SK-N-MC (cell line): ENCODE measurements around the gene DLX2.

Experiments used
- DNase-seq: peaks from one replicate; pipeline ENCODE4 v3.0.0-alpha.2; 2011; ENCODE audit warnings: low read depth, low spot score
- H3K27ac ChIP-seq: fragments of 200-600 bp; sonication (generic); 2 replicates; pipeline ENCODE4 v1.5.1; 2016; ENCODE audit warnings: mixed run types
- H3K36me3 ChIP-seq: fragments of 200-600 bp; sonication (generic); 2 replicates; pipeline ENCODE4 v1.6.1; 2017; ENCODE audit warnings: antibody characterized with exemption, low read length, mixed read lengths; ENCODE audit not compliant: insufficient read depth
- H3K4me3 ChIP-seq: fragments of 200-600 bp; sonication (generic); 2 replicates; pipeline ENCODE4 v1.5.1; 2016
- H3K9ac ChIP-seq: fragments of 200-600 bp; sonication (generic); 2 replicates; pipeline ENCODE4 v1.8.0; 2017; ENCODE audit warnings: mixed run types, mixed read lengths; ENCODE audit not compliant: insufficient read length
- H3K9me3 ChIP-seq: fragments of 200-600 bp; sonication (generic); 2 replicates; pipeline ENCODE4 v1.6.1; 2017; ENCODE audit warnings: low read depth, mild to moderate bottlenecking, antibody characterized with exemption, low read length, moderate library complexity, mixed read lengths
- EZH2 ChIP-seq: fragments of 200-600 bp; sonication (generic); IDR thresholded peaks from one replicate; pipeline ENCODE4 v1.6.1; 2017; ENCODE audit warnings: antibody characterized with exemption
- FOXP2 ChIP-seq: optimal IDR thresholded peaks from 2 replicates; pipeline ENCODE3; 2011; ENCODE audit warnings: mild to moderate bottlenecking, moderate library complexity; ENCODE audit not compliant: insufficient read depth; ENCODE audit errors: extremely low read length, control extremely low read depth
- POLR2AphosphoS5 ChIP-seq: IDR thresholded peaks from 2 replicates; pipeline ENCODE4 v1.6.1; 2012; ENCODE audit warnings: mild to moderate bottlenecking, low read depth, low read length, borderline replicate concordance

The DLX2 gene

DNA sequence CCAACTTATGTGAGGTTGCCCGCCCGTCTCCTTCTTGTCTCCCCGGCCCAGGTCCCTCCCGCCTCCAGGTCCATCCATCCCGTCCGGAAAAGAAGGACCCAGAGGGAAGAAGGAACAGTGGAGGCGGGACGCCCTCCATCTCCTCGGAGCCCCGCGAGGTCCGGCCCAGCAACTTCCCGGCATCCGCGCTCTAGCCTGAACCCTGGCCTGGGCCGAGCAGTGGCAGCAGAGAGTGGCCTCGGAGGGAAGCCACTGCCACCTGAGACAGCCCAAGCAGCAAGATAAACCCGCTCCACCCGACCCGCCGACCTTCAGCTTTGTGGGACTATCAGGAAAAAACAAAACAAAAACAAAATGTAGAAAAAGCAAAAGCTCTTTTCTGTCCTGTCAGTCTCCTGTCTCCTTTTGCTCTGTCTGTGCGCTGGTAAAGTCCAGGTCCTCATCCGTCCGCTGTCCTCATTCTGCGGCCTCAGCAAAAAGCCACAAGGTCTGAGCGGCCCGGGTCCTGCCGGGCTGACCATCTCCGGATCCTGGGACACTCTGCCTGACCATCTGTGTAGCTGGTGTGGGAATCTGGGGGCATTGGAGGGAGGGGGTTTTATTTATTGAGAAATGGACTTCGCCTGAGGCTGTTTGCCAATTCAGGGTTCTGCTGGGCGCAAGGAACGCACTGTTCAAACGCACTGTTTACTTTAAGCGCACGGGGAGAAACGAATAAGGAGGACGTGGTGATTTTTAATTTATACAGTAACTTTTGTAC lies 14.3 kb downstream of the DLX2 start:
- DNase-seq = no peak
- no peak overlapping the region for H3K9ac ChIP-seq
- no peak overlapping the region for H3K4me3 ChIP-seq
- no peak overlapping the region for H3K27ac ChIP-seq
- H3K9me3 ChIP-seq = no peaks in the 10 kb centered on the region
- TF ChIP-seq EZH2 (no peak), POLR2AphosphoS5 (no peak), FOXP2 (no peak)
- no peaks in the 10 kb centered on the region for H3K36me3 ChIP-seq

DNA sequence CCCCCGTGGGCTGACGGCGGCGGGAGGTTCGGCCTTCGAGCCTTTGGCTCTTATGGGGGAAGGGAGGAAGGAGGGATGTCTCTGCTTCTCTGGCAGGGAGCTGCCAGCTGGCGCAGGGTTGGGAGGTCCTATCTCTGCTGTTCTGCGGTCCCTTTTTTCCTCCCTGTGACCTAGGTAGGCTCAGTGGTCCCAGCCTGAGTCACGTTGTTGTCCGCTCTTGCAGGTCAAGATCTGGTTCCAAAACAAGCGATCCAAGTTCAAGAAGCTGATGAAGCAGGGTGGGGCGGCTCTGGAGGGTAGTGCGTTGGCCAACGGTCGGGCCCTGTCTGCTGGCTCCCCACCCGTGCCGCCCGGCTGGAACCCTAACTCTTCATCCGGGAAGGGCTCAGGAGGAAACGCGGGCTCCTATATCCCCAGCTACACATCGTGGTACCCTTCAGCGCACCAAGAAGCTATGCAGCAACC lies 14.9 kb downstream of the DLX2 start:
- H3K9me3 ChIP-seq = no peaks in the 10 kb centered on the region
- H3K9ac ChIP-seq = no peak overlapping the region
- H3K36me3 ChIP-seq = no peaks in the 10 kb centered on the region
- H3K4me3 ChIP-seq = no peak overlapping the region
- no peak overlapping the region for H3K27ac ChIP-seq
- DNase-seq = no peak
- no peak for TF ChIP-seq EZH2
- TF ChIP-seq FOXP2 = no peak
- TF ChIP-seq POLR2AphosphoS5 = no peak

DNA sequence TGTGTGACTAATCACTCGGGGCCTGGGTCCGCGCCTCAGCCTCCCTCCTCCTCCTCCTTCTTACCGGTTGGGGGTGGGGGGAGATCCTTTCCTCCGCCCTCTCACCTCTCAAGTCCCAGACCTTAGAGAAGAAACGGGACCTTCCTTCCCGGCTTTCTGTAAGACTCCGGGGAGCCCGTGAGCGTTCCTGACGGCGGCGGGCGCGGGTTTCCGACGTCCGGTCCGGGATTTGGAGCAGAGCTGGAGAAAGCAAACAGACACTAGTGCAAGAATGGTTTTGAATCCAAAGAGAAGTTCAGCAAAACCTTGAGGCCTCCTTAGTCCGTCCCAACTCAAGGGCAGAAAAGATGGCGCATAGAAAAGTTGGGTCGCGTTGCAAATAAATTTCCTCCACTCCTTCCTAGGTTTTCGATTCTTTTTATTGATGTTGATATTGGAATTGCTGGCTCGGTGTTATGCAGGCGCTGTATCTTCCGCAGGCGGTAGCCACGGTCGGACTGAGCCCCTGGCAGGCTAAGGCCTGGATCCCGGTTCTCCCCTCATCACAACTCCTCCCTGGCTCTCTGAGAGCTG lies 15.4 kb downstream of the DLX2 start:
- DNase-seq = no peak
- no peak overlapping the region for H3K4me3 ChIP-seq
- no peak overlapping the region for H3K27ac ChIP-seq
- H3K9me3 ChIP-seq = no peaks in the 10 kb centered on the region
- H3K36me3 ChIP-seq = no peaks in the 10 kb centered on the region
- H3K9ac ChIP-seq = no peak overlapping the region
- TF ChIP-seq FOXP2 (no peak), EZH2 (no peak), POLR2AphosphoS5 (no peak)

DNA sequence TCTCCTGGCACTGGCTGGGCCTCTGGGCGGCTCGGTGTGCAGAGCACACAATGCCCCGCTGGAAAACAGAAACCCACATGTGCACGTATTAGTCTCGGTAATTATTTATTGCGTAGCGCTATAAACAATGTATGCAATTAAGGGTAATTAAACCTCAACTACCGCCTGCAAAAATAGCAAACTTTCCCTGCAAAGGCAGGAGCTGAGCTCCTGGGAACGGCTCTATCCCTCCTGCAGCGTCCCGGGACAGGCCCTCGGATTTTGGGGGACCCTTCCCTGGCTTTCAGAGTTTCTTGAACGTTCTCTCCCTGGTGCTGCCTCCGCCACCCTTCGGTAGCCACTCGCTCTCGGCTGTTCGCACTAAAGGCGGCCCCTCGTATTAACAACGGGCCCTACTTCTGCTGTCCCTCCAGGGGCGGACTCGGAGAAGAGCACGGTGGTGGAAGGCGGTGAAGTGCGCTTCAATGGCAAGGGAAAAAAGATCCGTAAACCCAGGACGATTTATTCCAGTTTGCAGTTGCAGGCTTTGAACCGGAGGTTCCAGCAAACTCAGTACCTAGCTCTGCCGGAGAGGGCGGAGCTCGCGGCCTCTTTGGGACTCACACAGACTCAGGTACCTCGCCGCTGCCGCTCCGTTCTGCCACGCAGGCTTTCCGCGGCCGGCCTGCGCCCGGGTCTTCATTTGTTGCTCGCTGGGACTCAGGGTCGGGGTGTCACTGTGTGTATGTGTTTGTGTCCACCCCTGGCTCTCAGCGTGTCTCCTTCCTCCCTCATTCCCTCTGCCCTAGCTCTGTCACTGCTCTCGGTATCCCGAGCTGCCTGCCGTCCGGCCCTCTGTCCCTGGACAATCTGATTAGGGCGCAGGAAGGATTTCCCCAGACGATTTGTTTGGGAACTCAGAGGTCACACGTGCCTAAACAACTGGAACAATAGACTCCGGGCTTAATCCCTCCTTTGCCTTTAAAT lies 16.2 kb downstream of the DLX2 start:
- TF ChIP-seq FOXP2 = no peak
- no peak for TF ChIP-seq EZH2
- TF ChIP-seq POLR2AphosphoS5 = no peak
- H3K9ac ChIP-seq = no peak overlapping the region
- DNase-seq = no peak
- H3K9me3 ChIP-seq = no peaks in the 10 kb centered on the region
- H3K4me3 ChIP-seq = no peak overlapping the region
- no peaks in the 10 kb centered on the region for H3K36me3 ChIP-seq
- H3K27ac ChIP-seq = no peak overlapping the region

DNA sequence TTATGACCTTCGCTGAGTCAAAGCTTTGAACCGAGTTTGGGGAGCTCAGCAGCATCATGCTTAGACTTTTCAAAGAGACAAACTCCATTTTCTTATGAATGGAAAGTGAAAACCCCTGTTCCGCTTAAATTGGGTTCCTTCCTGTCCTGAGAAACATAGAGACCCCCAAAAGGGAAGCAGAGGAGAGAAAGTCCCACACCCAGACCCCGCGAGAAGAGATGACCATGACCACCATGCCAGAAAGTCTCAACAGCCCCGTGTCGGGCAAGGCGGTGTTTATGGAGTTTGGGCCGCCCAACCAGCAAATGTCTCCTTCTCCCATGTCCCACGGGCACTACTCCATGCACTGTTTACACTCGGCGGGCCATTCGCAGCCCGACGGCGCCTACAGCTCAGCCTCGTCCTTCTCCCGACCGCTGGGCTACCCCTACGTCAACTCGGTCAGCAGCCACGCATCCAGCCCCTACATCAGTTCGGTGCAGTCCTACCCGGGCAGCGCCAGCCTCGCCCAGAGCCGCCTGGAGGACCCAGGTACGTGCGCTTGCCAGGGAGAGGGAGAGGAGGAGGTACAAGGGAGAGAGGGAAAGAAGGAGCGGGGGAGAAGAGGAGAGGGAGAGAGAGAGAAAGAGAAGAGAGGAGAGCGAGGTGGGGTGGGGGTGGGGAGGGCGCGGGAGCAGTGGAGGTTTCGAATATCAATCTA lies 17.1 kb downstream of the DLX2 start, which contains the start of gene DLX1:
DLX1 (plus strand) TSS at position 48 of the 700 bp plus-strand sequence; CDS start at position 219, 171 bp downstream.
- H3K9me3 ChIP-seq = no peaks in the 10 kb centered on the region
- H3K4me3 ChIP-seq = peak within 1 kb of the TSS; percentile 97
- H3K9ac ChIP-seq = peak within 1 kb of the TSS; percentile 69
- TF ChIP-seq EZH2 (no peak), FOXP2 (no peak), POLR2AphosphoS5 (no peak; the same call in 1 of the 2 replicates)
- no peak for DNase-seq
- no peak within 1 kb of the TSS for H3K27ac ChIP-seq
- H3K36me3 ChIP-seq = no peaks in the 10 kb centered on the region

DNA sequence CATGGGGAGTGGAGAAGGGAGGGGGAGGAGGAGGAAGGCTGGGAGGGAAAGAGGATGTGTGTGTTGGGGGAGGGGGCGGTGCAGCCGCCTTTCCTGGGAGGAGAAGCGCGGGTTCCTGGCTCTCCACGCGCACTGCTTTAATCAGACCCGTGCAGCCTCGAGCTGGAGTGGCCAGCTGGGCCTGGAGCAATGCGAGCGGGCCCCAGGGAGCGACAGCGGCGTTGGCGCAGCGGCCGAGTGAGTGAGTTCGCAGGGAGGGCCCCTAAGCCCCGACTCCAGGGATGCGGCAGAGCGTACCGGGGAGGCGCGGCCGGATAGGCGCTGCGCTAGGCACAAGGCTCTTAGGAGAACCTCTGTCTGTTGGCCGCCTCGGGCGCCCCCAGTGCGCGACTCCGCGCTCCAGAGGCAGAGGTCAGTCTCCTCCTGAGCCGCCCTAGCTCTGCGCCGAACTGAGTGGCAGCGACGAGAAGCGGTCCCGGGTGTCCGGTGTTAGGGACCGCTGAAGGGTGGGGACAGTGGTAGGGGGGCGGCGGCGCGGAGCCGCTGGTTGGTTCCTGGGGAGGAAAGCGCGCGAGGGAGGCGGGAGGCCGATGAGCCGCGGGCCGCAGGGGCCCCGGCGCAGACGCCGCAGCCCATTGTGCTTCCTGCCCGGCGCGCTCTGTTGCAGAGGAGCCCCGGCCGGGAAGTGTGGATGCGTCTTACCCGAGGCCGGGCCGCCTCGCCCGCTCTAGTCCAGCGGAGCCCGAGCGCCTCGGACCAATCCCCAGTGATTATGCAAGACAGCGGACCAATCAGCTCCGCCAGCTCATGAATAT lies 17.8 kb downstream of the DLX2 start:
- no peak for DNase-seq
- H3K9ac ChIP-seq = peak overlapping the region; percentile 69

DNA sequence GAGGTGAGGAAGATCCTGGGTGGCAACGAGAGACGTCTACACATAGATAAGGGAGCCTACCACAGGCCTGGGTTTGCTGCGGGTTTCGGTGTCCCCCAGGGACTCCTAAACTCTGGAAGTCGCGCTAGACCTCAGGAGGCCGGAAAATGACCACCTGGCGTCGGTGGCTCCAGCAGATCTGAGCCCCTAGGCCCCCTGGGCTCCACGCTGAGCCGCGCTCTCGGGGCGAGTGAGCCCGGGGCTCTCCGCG lies 18.4 kb downstream of the DLX2 start:
- no peak overlapping the region for H3K27ac ChIP-seq
- no peaks in the 10 kb centered on the region for H3K36me3 ChIP-seq
- peak overlapping the region; percentile 97 for H3K4me3 ChIP-seq
- no peak for DNase-seq
- 0 out of 2 replicates have a peak, but pooled peaks have one; percentile 30 for TF ChIP-seq POLR2AphosphoS5
- no peak for TF ChIP-seq FOXP2
- peak overlapping the region; percentile 69 for H3K9ac ChIP-seq
- no peaks in the 10 kb centered on the region for H3K9me3 ChIP-seq

More for the DNA sequence above, 17.8 kb downstream of the DLX2 start:
- H3K36me3 ChIP-seq = no peaks in the 10 kb centered on the region
- H3K27ac ChIP-seq = no peak overlapping the region
- H3K9me3 ChIP-seq = no peaks in the 10 kb centered on the region
- peak overlapping the region; percentile 97 for H3K4me3 ChIP-seq
- TF ChIP-seq EZH2 (no peak), POLR2AphosphoS5 (peak; percentile 73), FOXP2 (no peak)
